ENCODE data around the gene DNAH11.

DNA sequence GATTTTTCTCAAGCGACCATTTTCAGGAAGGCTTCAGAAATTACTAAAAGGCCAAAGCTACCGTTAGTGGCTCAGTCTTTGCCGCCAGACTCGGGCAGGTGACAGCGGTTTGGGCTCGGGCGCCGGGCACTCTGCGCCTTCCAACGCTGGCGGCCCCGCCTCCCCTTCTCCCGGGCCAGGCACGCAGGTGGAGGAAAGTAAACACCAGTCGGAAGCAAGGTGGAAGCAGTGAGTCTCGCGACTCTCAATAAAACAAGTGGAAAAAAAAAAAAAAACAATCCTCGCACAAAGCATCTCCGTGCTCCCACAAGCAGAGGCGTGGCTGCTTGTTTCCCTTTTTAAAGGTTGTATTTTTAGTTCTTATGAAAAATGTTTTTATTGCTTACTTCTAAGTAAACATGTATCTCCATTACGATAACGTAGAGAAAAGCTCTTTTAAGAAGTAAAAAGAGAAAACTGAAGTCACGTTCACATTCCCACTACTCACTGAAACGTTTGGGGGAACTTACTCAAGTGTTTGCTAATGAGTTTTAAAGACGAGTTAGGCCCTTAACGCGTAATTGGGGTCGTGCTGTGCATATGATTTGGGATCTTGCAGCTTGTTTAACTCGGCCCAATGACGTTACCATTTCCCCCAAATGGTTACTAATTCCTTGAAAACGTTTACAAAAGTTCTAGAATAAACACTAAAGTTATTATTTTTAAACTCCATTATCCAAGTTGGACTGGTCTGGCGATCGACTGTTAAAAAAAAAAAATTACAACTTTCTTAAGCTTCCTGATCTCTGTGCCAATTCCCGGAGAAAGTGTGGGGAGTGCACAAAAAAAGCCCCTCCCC is 402.0 kb downstream of the DNAH11 start:
- TF ChIP-seq GATA2 (IDR thresholded peaks at IDR 0.05; ENCODE audit: low read depth, low read length), result no peak
- no peak for TF ChIP-seq GATA3 (IDR thresholded peaks at IDR 0.05; ENCODE audit: low read depth, low read length)

All from SH-SY5Y (cell line).